Measurements from ENCODE around the gene HAVCR1. TPM values are rescaled to one million over a fixed set of nuclear protein-coding genes. Genes with fewer than 3 reads are reported as not detected.

Gene HAVCR1
- total RNA-seq, 1 experiment from 2014 or later: not detected

GRCh38 chr5:157004893-157005551, 53.9 kb downstream of the HAVCR1 start:
- no peak for DNase-seq (ENCODE audit: low read depth)

DNA sequence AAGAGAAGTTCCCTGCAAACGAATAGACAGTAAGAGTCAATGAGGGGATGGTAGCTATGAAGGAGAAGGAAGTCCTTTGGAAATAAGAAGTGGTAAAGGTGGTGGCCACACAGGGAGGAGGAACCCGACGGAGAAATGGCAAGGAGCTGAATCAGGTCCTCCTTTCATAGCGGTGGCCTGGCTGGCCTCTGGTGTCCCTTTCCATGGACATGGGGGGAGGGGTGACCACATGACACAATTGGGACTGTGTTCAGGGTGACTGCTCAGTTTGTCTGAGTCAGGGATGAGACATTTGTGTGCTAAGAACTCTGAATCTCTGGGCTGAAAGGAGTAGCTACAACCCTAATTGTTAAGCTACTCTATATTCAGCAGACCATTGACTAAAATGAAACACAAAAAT, 67.2 kb downstream of the HAVCR1 start:
- DNase-seq (ENCODE audit: low read depth): peak; percentile 28

GRCh38 chr5:156984064-156984463, 74.9 kb downstream of the HAVCR1 start:
- no peak for DNase-seq (ENCODE audit: low read depth)

GRCh38 chr5:156981481-156981880, 77.4 kb downstream of the HAVCR1 start:
- no peak for DNase-seq (ENCODE audit: low read depth)

Other genes with a start within 250 kb of the HAVCR1 start
- gene PPP1R2B, start 208.8 kb downstream of the HAVCR1 start, total RNA-seq (2014; rRNA removed; shearing (Covaris generic)): 0.07 and 0.10 TPM in 2 replicates
- not detected in 2 replicates for gene TIMD4, start 95.9 kb downstream of the HAVCR1 start, total RNA-seq (2014; rRNA removed; shearing (Covaris generic))
- 0.84 and 3.9 TPM in 2 replicates for gene HAVCR2, start 49.9 kb upstream of the HAVCR1 start, total RNA-seq (2014; rRNA removed; shearing (Covaris generic))
- gene MED7, start 83.7 kb upstream of the HAVCR1 start, total RNA-seq (2014; rRNA removed; shearing (Covaris generic)): 13.7 and 16.3 TPM in 2 replicates
- not detected in 2 replicates for gene GARIN3, start 107.1 kb upstream of the HAVCR1 start, total RNA-seq (2014; rRNA removed; shearing (Covaris generic))
- gene ITK, start 121.7 kb upstream of the HAVCR1 start, total RNA-seq (2014; rRNA removed; shearing (Covaris generic)): 0.10 TPM in 1 of 2 replicates, not detected in the other
- 0.39 and 0.57 TPM in 2 replicates for gene CYFIP2, start 207.0 kb upstream of the HAVCR1 start, total RNA-seq (2014; rRNA removed; shearing (Covaris generic))